Measurements from ENCODE around the gene RRP1. TPM values are rescaled to one million over a fixed set of nuclear protein-coding genes. Genes with fewer than 3 reads are reported as not detected.

The RRP1 gene
- total and polyA plus RNA-seq, 2 donors (not counting 1 experiment from before 2014, with no cell fraction given) = 8.6 to 12.7 TPM

GRCh38 chr21:43793243-43793642 is 3.9 kb downstream of the RRP1 start:
- Histone ChIP-seq H3K27ac (ENCODE audit: insufficient read depth, low read length) (no peak overlapping the region), H3K36me3 (ENCODE audit: control insufficient read depth, insufficient read depth, low read length) (peaks cover 30% of the 10 kb centered on the region), H3K4me1 (ENCODE audit: control insufficient read depth, extremely low read depth, insufficient read depth, low read length) (peaks cover 5% of the 10 kb centered on the region), H2AFZ (ENCODE audit: low read length) (no peak overlapping the region), H4K20me1 (ENCODE audit: control insufficient read depth, extremely low read depth, insufficient read depth, low read length) (no peaks in the 10 kb centered on the region), H3K79me2 (ENCODE audit: control insufficient read depth, insufficient read depth, low read length) (peaks cover 20% of the 10 kb centered on the region), H3K27me3 (ENCODE audit: control insufficient read depth, insufficient read depth, low read length) (no peaks in the 10 kb centered on the region), H3K4me3 (replicated peaks in 1 of 4; ENCODE audit: control extremely low read depth in 1 of 4, insufficient read depth in 1 of 4, low read depth in 3 of 4, low read length in 4 of 4) (no peak overlapping the region), H3K9ac (ENCODE audit: insufficient read depth, low read length) (no peak overlapping the region), H3K9me3 (ENCODE audit: control insufficient read depth, insufficient read depth, low read depth, low read length) (no peaks in the 10 kb centered on the region), H3K4me2 (ENCODE audit: extremely low read depth, insufficient read depth, low read length) (no peak overlapping the region)
- no peak for DNase-seq (ENCODE audit: low read depth in 2 of 2)
- TF ChIP-seq CTCF (conservative IDR thresholded peaks at IDR 0.05 in 1 of 2, IDR thresholded peaks at IDR 0.05 in 1 of 2; ENCODE audit: low read depth in 1 of 2, low read length in 2 of 2) (no peak), EZH2 (IDR thresholded peaks at IDR 0.05; ENCODE audit: low read length, missing control alignments) (no peak)

DNA sequence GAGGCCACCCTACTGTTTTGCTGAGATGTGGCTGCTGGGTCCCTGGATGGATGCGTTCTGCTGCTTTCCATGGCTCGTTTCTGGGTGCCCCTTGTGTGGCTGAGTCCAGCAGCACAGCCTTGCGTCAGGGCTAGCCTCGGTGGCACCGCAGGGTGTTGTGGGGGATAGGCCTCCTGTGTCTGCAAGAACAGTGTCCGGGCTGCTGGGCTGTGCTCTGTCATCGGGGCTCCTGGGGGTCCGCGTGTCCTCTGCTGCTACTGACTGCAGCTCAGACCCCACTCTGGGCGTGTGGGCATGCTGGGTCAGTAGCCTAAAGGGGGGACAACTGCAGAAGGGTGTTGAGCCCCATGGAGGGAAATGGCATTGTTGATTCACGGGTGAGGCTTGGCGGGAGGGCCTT is 4.9 kb downstream of the RRP1 start:
- Histone ChIP-seq H3K4me3 (replicated peaks in 1 of 4; ENCODE audit: control extremely low read depth in 1 of 4, insufficient read depth in 1 of 4, low read depth in 3 of 4, low read length in 4 of 4) (no peak overlapping the region), H2AFZ (ENCODE audit: low read length) (no peak overlapping the region), H3K27me3 (ENCODE audit: control insufficient read depth, insufficient read depth, low read length) (no peaks in the 10 kb centered on the region), H3K79me2 (ENCODE audit: control insufficient read depth, insufficient read depth, low read length) (peaks cover 20% of the 10 kb centered on the region), H3K36me3 (ENCODE audit: control insufficient read depth, insufficient read depth, low read length) (peaks cover 37% of the 10 kb centered on the region), H3K9me3 (ENCODE audit: control insufficient read depth, insufficient read depth, low read depth, low read length) (no peaks in the 10 kb centered on the region), H3K4me1 (ENCODE audit: control insufficient read depth, extremely low read depth, insufficient read depth, low read length) (peaks cover 5% of the 10 kb centered on the region), H3K9ac (ENCODE audit: insufficient read depth, low read length) (no peak overlapping the region), H4K20me1 (ENCODE audit: control insufficient read depth, extremely low read depth, insufficient read depth, low read length) (no peaks in the 10 kb centered on the region), H3K4me2 (ENCODE audit: extremely low read depth, insufficient read depth, low read length) (no peak overlapping the region), H3K27ac (ENCODE audit: insufficient read depth, low read length) (no peak overlapping the region)
- no peak for TF ChIP-seq CTCF (conservative IDR thresholded peaks at IDR 0.05 in 1 of 2, IDR thresholded peaks at IDR 0.05 in 1 of 2; ENCODE audit: low read depth in 1 of 2, low read length in 2 of 2)
- TF ChIP-seq EZH2 (IDR thresholded peaks at IDR 0.05; ENCODE audit: low read length, missing control alignments) = no peak
- DNase-seq (ENCODE audit: low read depth in 2 of 2) = no peak

GRCh38 chr21:43794857-43795256 is 5.5 kb downstream of the RRP1 start:
- Histone ChIP-seq H3K27ac (ENCODE audit: insufficient read depth, low read length) (no peak overlapping the region), H3K4me2 (ENCODE audit: extremely low read depth, insufficient read depth, low read length) (no peak overlapping the region), H3K79me2 (ENCODE audit: control insufficient read depth, insufficient read depth, low read length) (peaks cover 18% of the 10 kb centered on the region), H4K20me1 (ENCODE audit: control insufficient read depth, extremely low read depth, insufficient read depth, low read length) (no peaks in the 10 kb centered on the region), H3K36me3 (ENCODE audit: control insufficient read depth, insufficient read depth, low read length) (peaks cover 40% of the 10 kb centered on the region), H3K4me3 (replicated peaks in 1 of 4; ENCODE audit: control extremely low read depth in 1 of 4, insufficient read depth in 1 of 4, low read depth in 3 of 4, low read length in 4 of 4) (no peak overlapping the region), H3K27me3 (ENCODE audit: control insufficient read depth, insufficient read depth, low read length) (no peaks in the 10 kb centered on the region), H2AFZ (ENCODE audit: low read length) (no peak overlapping the region), H3K9ac (ENCODE audit: insufficient read depth, low read length) (no peak overlapping the region), H3K4me1 (ENCODE audit: control insufficient read depth, extremely low read depth, insufficient read depth, low read length) (peaks cover 5% of the 10 kb centered on the region), H3K9me3 (ENCODE audit: control insufficient read depth, insufficient read depth, low read depth, low read length) (no peaks in the 10 kb centered on the region)
- DNase-seq (ENCODE audit: low read depth in 2 of 2) = no peak
- TF ChIP-seq CTCF (conservative IDR thresholded peaks at IDR 0.05 in 1 of 2, IDR thresholded peaks at IDR 0.05 in 1 of 2; ENCODE audit: low read depth in 1 of 2, low read length in 2 of 2) (no peak), EZH2 (IDR thresholded peaks at IDR 0.05; ENCODE audit: low read length, missing control alignments) (no peak)

Measured in fibroblast of lung (primary cell).